SIG-M5 treated with dmso at 0.1 percent for 504 hours (cell line): ENCODE measurements around the gene LPP.

Experiments used
- DNase-seq: peaks from one replicate; lab custom pipeline; 2025; ENCODE audit not compliant: unreplicated experiment; lab: John Stamatoyannopoulos, UW

The LPP gene

GRCh38 chr3:188323067-188323842 is 169.3 kb downstream of the LPP start:
- DNase-seq: no peak

- no peak for DNase-seq
Measured at GRCh38 chr3:188326111-188326510, 172.2 kb downstream of the LPP start.

GRCh38 chr3:188326968-188327367 is 173.0 kb downstream of the LPP start:
- DNase-seq: no peak

GRCh38 chr3:188327433-188327832 is 173.5 kb downstream of the LPP start:
- DNase-seq: no peak

GRCh38 chr3:188330138-188330537 is 176.2 kb downstream of the LPP start:
- no peak for DNase-seq

GRCh38 chr3:188331166-188331565 is 177.2 kb downstream of the LPP start:
- DNase-seq: no peak

GRCh38 chr3:188332085-188332484 is 178.1 kb downstream of the LPP start:
- DNase-seq: no peak

- DNase-seq: no peak
Measured at GRCh38 chr3:188335656-188336055, 181.7 kb downstream of the LPP start.

- DNase-seq: no peak
Measured at GRCh38 chr3:188336178-188336577, 182.2 kb downstream of the LPP start.

- no peak for DNase-seq
Measured at GRCh38 chr3:188337232-188337631, 183.3 kb downstream of the LPP start.

- no peak for DNase-seq
Measured at GRCh38 chr3:188338086-188338485, 184.1 kb downstream of the LPP start.

GRCh38 chr3:188339410-188340295 is 185.7 kb downstream of the LPP start:
- DNase-seq: no peak

GRCh38 chr3:188341501-188341900 is 187.5 kb downstream of the LPP start:
- no peak for DNase-seq

GRCh38 chr3:188342991-188343732 is 189.2 kb downstream of the LPP start:
- DNase-seq: no peak

- DNase-seq: no peak
Measured at GRCh38 chr3:188343894-188344293, 189.9 kb downstream of the LPP start.

- DNase-seq: no peak
Measured at GRCh38 chr3:188345223-188345622, 191.3 kb downstream of the LPP start.

GRCh38 chr3:188348435-188349244 is 194.7 kb downstream of the LPP start:
- DNase-seq: no peak

- no peak for DNase-seq
Measured at GRCh38 chr3:188349351-188349901, 195.5 kb downstream of the LPP start.

- DNase-seq: no peak
Measured at GRCh38 chr3:188349933-188350332, 196.0 kb downstream of the LPP start.

- DNase-seq: no peak
Measured at GRCh38 chr3:188350961-188351360, 197.0 kb downstream of the LPP start.
